Medulla oblongata (tissue), 1 donor: Measurements from ENCODE around the gene IGIP.
A peak's percentile ranks its signal among the peaks of the same experiment; 100 is the strongest.

Source experiments
- DNase-seq: peaks from one replicate; pipeline ENCODE4 v3.0.0-alpha.2; 2015; ENCODE audit errors: extremely low spot score

The IGIP gene

GRCh38 chr5:140125637-140126036, at the start of gene IGIP:
Gene IGIP, plus strand, starts transcription at chr5:140125937. Its CDS starts 2,540 bp downstream, at chr5:140128477.
- DNase-seq = no peak

- no peak for DNase-seq
Measured at GRCh38 chr5:140076142-140076541, 49.6 kb upstream of the IGIP start.

GRCh38 chr5:140076788-140077187, 48.9 kb upstream of the IGIP start:
- DNase-seq = no peak

- no peak for DNase-seq
Measured at GRCh38 chr5:140083120-140083519, 42.6 kb upstream of the IGIP start.

- no peak for DNase-seq
Measured at GRCh38 chr5:140083650-140084049, 42.1 kb upstream of the IGIP start.

- peak; percentile 15 for DNase-seq
Measured at GRCh38 chr5:140084541-140084940, 41.2 kb upstream of the IGIP start.

- DNase-seq = no peak
Measured at GRCh38 chr5:140090251-140090650, 35.5 kb upstream of the IGIP start.

- no peak for DNase-seq
Measured at GRCh38 chr5:140093179-140093578, 32.6 kb upstream of the IGIP start.

GRCh38 chr5:140093866-140094265, 31.9 kb upstream of the IGIP start:
- no peak for DNase-seq

GRCh38 chr5:140094889-140095288, 30.8 kb upstream of the IGIP start:
- DNase-seq = no peak

GRCh38 chr5:140101179-140101578, 24.6 kb upstream of the IGIP start:
- no peak for DNase-seq

- DNase-seq = no peak
Measured at GRCh38 chr5:140103154-140103553, 22.6 kb upstream of the IGIP start.

GRCh38 chr5:140104100-140104499, 21.6 kb upstream of the IGIP start:
- no peak for DNase-seq

GRCh38 chr5:140106101-140106500, 19.6 kb upstream of the IGIP start:
- DNase-seq = no peak

GRCh38 chr5:140106805-140107311, 18.9 kb upstream of the IGIP start:
- DNase-seq = no peak

GRCh38 chr5:140107312-140108092, 18.2 kb upstream of the IGIP start:
- peak; percentile 92 for DNase-seq

- DNase-seq = no peak
Measured at GRCh38 chr5:140108093-140109017, 17.4 kb upstream of the IGIP start.

- no peak for DNase-seq
Measured at GRCh38 chr5:140109018-140109758, 16.5 kb upstream of the IGIP start.

GRCh38 chr5:140109759-140110645, 15.7 kb upstream of the IGIP start:
- no peak for DNase-seq

- DNase-seq = no peak
Measured at GRCh38 chr5:140110646-140110957, 15.1 kb upstream of the IGIP start.
